Uterus (tissue), 2 donors: Measurements from ENCODE around the gene SERPINC1.

ENCODE experiments used
- CTCF ChIP-seq, 4 experiments: fragments of 200-600 bp in 2 of 4; fragments of 450-650 bp in 2 of 4; sonication (generic) in 2 of 4; IDR thresholded peaks; one replicate each; pipeline ENCODE4 v1.5.1; 2016 to 2019; ENCODE audit warnings: antibody characterized with exemption in 4 of 4, mild to moderate bottlenecking in 2 of 4, moderate library complexity in 1 of 4
- POLR2A ChIP-seq, 2 donors: fragments of 450-650 bp; IDR thresholded peaks; one replicate each; pipeline ENCODE4 v1.6.1; 2016; ENCODE audit warnings: antibody characterized with exemption in 2 of 2, mild to moderate bottlenecking in 1 of 2, moderate library complexity in 1 of 2

- TF ChIP-seq CTCF (IDR thresholded peaks at IDR 0.05) (no peak), POLR2A (IDR thresholded peaks at IDR 0.05) (no peak)
Observed at GRCh38 chr1:173900992-173901391, 16.1 kb downstream of the SERPINC1 start.
